HepG2 (cell line): ENCODE measurements around the gene OSBPL8. TPM values are rescaled to one million over a fixed set of nuclear protein-coding genes. Genes with fewer than 3 reads are reported as not detected.

ENCODE experiments used
- AHR ChIP-seq: IDR thresholded peaks from 2 replicates; pipeline ENCODE4 v1.6.1; 2018; ENCODE audit warnings: missing genetic modification reagents, missing compliant biosample characterization
- ARNT2 ChIP-seq: sonication (generic); formaldehyde crosslinking; IDR thresholded peaks from 2 replicates; pipeline ENCODE4 v1.8.0; 2022; ENCODE audit warnings: mild to moderate bottlenecking, low read depth, missing genetic modification reagents, moderate library complexity
- ATF5 ChIP-seq: sonication (generic); formaldehyde crosslinking; IDR thresholded peaks from 2 replicates; pipeline ENCODE4 v1.4.0; 2020; ENCODE audit warnings: mild to moderate bottlenecking, low read depth, missing genetic modification reagents
- ATF7-NPFF ChIP-seq: sonication (generic); formaldehyde crosslinking; IDR thresholded peaks from 2 replicates; pipeline ENCODE4 v1.8.1; 2023; ENCODE audit warnings: mild to moderate bottlenecking, low read depth, missing genetic modification reagents, moderate library complexity
- EP300 ChIP-seq, 3 experiments: sonication (generic) in 1 of 3; formaldehyde crosslinking in 1 of 3; IDR thresholded peaks; 2 replicates each; pipeline versions ENCODE4 v1.5.1 to v1.6.1; 2011 to 2020; ENCODE audit warnings: low read depth in 2 of 3, low read length in 2 of 3, borderline replicate concordance in 1 of 3, improper control_type of control experiment in 1 of 3, mild to moderate bottlenecking in 1 of 3, missing genetic modification reagents in 1 of 3, moderate library complexity in 1 of 3
- HHEX ChIP-seq: IDR thresholded peaks from 2 replicates; pipeline ENCODE4 v1.6.1; 2016; ENCODE audit warnings: control low read depth
- KLF16 ChIP-seq, 2 experiments: sonication (generic) in 1 of 2; formaldehyde crosslinking in 1 of 2; IDR thresholded peaks; 2 replicates each; pipeline versions ENCODE4 v1.6.1 to v1.8.0; 2016 to 2023; ENCODE audit warnings: missing genetic modification reagents in 2 of 2, missing compliant biosample characterization in 1 of 2
- LCORL ChIP-seq, 2 experiments: fragments of 450-650 bp in 1 of 2; sonication (generic) in 1 of 2; formaldehyde crosslinking in 1 of 2; IDR thresholded peaks; 2 replicates each; pipeline versions ENCODE4 v1.5.0 to v1.6.1; 2017 to 2020; ENCODE audit warnings: antibody characterized with exemption in 1 of 2, missing genetic modification reagents in 1 of 2
- MATR3 ChIP-seq: sonication (generic); formaldehyde crosslinking; IDR thresholded peaks from 2 replicates; pipeline ENCODE4 v1.4.0; 2020; ENCODE audit warnings: missing genetic modification reagents
- MED1 ChIP-seq: sonication (generic); formaldehyde crosslinking; IDR thresholded peaks from 2 replicates; pipeline ENCODE4 v1.4.0; 2020; ENCODE audit warnings: missing genetic modification reagents
- PATZ1 ChIP-seq: sonication (generic); formaldehyde crosslinking; IDR thresholded peaks from 2 replicates; pipeline ENCODE4 v1.4.0; 2020; ENCODE audit warnings: missing genetic modification reagents
- PLSCR1 ChIP-seq: sonication (generic); formaldehyde crosslinking; IDR thresholded peaks from 2 replicates; pipeline ENCODE4 v1.5.0; 2020; ENCODE audit warnings: missing genetic modification reagents, mild to moderate bottlenecking, borderline replicate concordance
- PRMT3 ChIP-seq: sonication (generic); formaldehyde crosslinking; IDR thresholded peaks from 2 replicates; pipeline ENCODE4 v1.8.1; 2022; ENCODE audit warnings: low read depth, mild to moderate bottlenecking, moderate library complexity, missing genetic modification reagents, borderline replicate concordance
- SAFB2 ChIP-seq: sonication (generic); formaldehyde crosslinking; IDR thresholded peaks from 2 replicates; pipeline ENCODE4 v1.5.1; 2020; ENCODE audit warnings: missing genetic modification reagents, low read depth, mild to moderate bottlenecking, borderline replicate concordance
- SATB2 ChIP-seq: sonication (generic); formaldehyde crosslinking; IDR thresholded peaks from 2 replicates; pipeline ENCODE4 v1.5.0; 2020; ENCODE audit warnings: missing genetic modification reagents
- SIN3A ChIP-seq: IDR thresholded peaks from 2 replicates; pipeline ENCODE4 v1.6.1; 2011; ENCODE audit warnings: low read depth, mild to moderate bottlenecking, control low read depth, low read length, borderline replicate concordance
- TGIF2 ChIP-seq: IDR thresholded peaks from 2 replicates; pipeline ENCODE4 v1.6.1; 2016; ENCODE audit warnings: control low read depth, missing compliant biosample characterization
- ZBTB34 ChIP-seq: sonication (generic); formaldehyde crosslinking; IDR thresholded peaks from 2 replicates; pipeline ENCODE4 v1.8.0; 2022; ENCODE audit warnings: mild to moderate bottlenecking, missing genetic modification reagents
- ZNF333 ChIP-seq: sonication (generic); formaldehyde crosslinking; IDR thresholded peaks from 2 replicates; pipeline ENCODE4 v1.4.0; 2020; ENCODE audit warnings: mild to moderate bottlenecking, missing genetic modification reagents, borderline replicate concordance
- ZNF562 ChIP-seq: sonication (generic); formaldehyde crosslinking; IDR thresholded peaks from 2 replicates; pipeline ENCODE4 v1.8.0; 2022; ENCODE audit warnings: missing genetic modification reagents, borderline replicate concordance
- ZNF607 ChIP-seq: sonication (generic); formaldehyde crosslinking; IDR thresholded peaks from 2 replicates; pipeline ENCODE4 v1.5.1; 2020; ENCODE audit warnings: missing genetic modification reagents, mild to moderate bottlenecking, borderline replicate concordance
- ZNF616 ChIP-seq: sonication (generic); formaldehyde crosslinking; IDR thresholded peaks from 2 replicates; pipeline ENCODE4 v1.5.0; 2020; ENCODE audit warnings: low read depth, mild to moderate bottlenecking, missing genetic modification reagents
- ZSCAN30 ChIP-seq: sonication (generic); formaldehyde crosslinking; IDR thresholded peaks from 2 replicates; pipeline ENCODE4 v1.5.0; 2020; ENCODE audit warnings: mild to moderate bottlenecking, missing genetic modification reagents
- ZSCAN9 ChIP-seq: IDR thresholded peaks from 2 replicates; pipeline ENCODE4 v1.6.1; 2016; ENCODE audit warnings: borderline replicate concordance
- polyA plus RNA-seq, 8 experiments: library from polyadenylated mRNA; depleted of rRNA in 3 of 8; stranded (reverse) in 7 of 8; unstranded in 1 of 8; fragments of >200 nt; fragmentation: Illumina TruSeq in 4 of 8; extraction: Trizol in 4 of 8; gene quantifications; 2 replicates each; pipeline versions ENCODE4 v1.2.1 to v1.2.3, GENCODE V29; 2011 to 2016; ENCODE audit warnings: low read depth in 4 of 8, missing spikeins in 1 of 8, mixed read lengths in 1 of 8; ENCODE audit not compliant: insufficient read depth in 1 of 8
- total RNA-seq, 5 experiments: library from RNA; depleted of rRNA; stranded (reverse); fragments of >200 nt; fragmentation: Illumina TruSeq; extraction: Trizol; gene quantifications; 2 replicates each; pipeline ENCODE4 v1.2.3, GENCODE V29; 2016; ENCODE audit warnings: low read depth in 1 of 5

The OSBPL8 gene
- total and polyA plus RNA-seq, 2 of the 13 experiments (the other 11 are each of a cell fraction or from before 2014, with no cell fraction given): 11.0 to 33.9 TPM

- TF ChIP-seq AHR (peak; percentile 86; the same call in 1 of the 2 replicates), SATB2 (CRISPR knock-in tag) (peak; percentile 84; the same call in 1 of the 2 replicates), KLF16 (CRISPR knock-in tag; IDR thresholded peaks at IDR 0.05) (peak in 1 of 2 experiments; percentile 64; a peak in 1 of 4 replicates), MATR3 (CRISPR knock-in tag) (no peak), ZSCAN30 (no peak; the same call in 1 of the 2 replicates), HHEX (CRISPR knock-in tag) (no peak), TGIF2 (CRISPR knock-in tag) (peak; percentile 52; the same call in 1 of the 2 replicates), ATF5 (peak; percentile 57; the same call in 1 of the 2 replicates), LCORL (IDR thresholded peaks at IDR 0.05) (no peak; the same call in 1 of the 2 replicates), LCORL (CRISPR knock-in tag; IDR thresholded peaks at IDR 0.05) (peak; percentile 61; the same call in 1 of the 2 replicates), PATZ1 (peak; percentile 82), SIN3A (peak; percentile 83; the same call in 1 of the 2 replicates), SAFB2 (CRISPR knock-in tag) (peak; percentile 54), ZSCAN9 (CRISPR knock-in tag) (peak; percentile 71), PRMT3 (no peak), MED1 (CRISPR knock-in tag) (peak; percentile 77), EP300 (IDR thresholded peaks at IDR 0.05; ENCODE audit: low read depth in 2 of 2, low read length in 2 of 2) (no peak), EP300 (CRISPR knock-in tag; IDR thresholded peaks at IDR 0.05; ENCODE audit: borderline replicate concordance) (no peak; the same call in 1 of the 2 replicates), ZBTB34 (CRISPR knock-in tag) (no peak), ZNF616 (CRISPR knock-in tag) (0 out of 2 replicates have a peak, but pooled peaks have one; percentile 23), ZNF607 (CRISPR knock-in tag) (peak; percentile 91), ARNT2 (CRISPR knock-in tag) (peak; percentile 84), ATF7-NPFF (CRISPR knock-in tag) (peak; percentile 69; the same call in 1 of the 2 replicates), PLSCR1 (no peak), ZNF333 (CRISPR knock-in tag) (peak; percentile 57), ZNF562 (no peak)
Measured at GRCh38 chr12:76559400-76560085, at the start of gene OSBPL8 (continued).
